Activated CD4-positive, CD25-positive, alpha-beta regulatory T cell treated with anti-CD3 and anti-CD28 coated beads, Interleukin-2, amount 50 U/mL, for 16 hours (primary cell): ENCODE measurements around the gene SNX18.
"Not testable (repeated sequence)": the region's sequence is repeated elsewhere in the genome, so short reads cannot be mapped to it uniquely, and the experiment has no call there.

Experiments
- DNase-seq: peaks from one replicate; pipeline ENCODE4 v3.0.0-alpha.2; 2020; ENCODE audit warnings: low read depth, low spot score

Gene SNX18

GRCh38 chr5:54517512-54518145, at the start of gene SNX18:
Gene SNX18 (plus strand): TSS chr5:54517759. CDS start chr5:54517953, 194 bp downstream.
- DNase-seq, result peak; percentile 83

GRCh38 chr5:54469622-54470021, 47.9 kb upstream of the SNX18 start:
- no peak for DNase-seq

GRCh38 chr5:54470128-54470527, 47.4 kb upstream of the SNX18 start:
- DNase-seq, result no peak

- DNase-seq, result no peak
Measured at GRCh38 chr5:54470677-54471076, 46.9 kb upstream of the SNX18 start.

- no peak for DNase-seq
Measured at GRCh38 chr5:54471398-54471797, 46.2 kb upstream of the SNX18 start.

- DNase-seq, result no peak
Measured at GRCh38 chr5:54476682-54477081, 40.9 kb upstream of the SNX18 start.

GRCh38 chr5:54477941-54478478, 39.5 kb upstream of the SNX18 start:
- DNase-seq, result no peak

- no peak for DNase-seq
Measured at GRCh38 chr5:54480296-54480695, 37.3 kb upstream of the SNX18 start.

- no peak for DNase-seq
Measured at GRCh38 chr5:54484219-54484894, 33.2 kb upstream of the SNX18 start.

- not testable (repeated sequence) for DNase-seq
Measured at GRCh38 chr5:54485659-54486058, 31.9 kb upstream of the SNX18 start.

GRCh38 chr5:54489648-54489979, 27.9 kb upstream of the SNX18 start:
- not testable (repeated sequence) for DNase-seq

GRCh38 chr5:54491326-54491725, 26.2 kb upstream of the SNX18 start:
- no peak for DNase-seq

- DNase-seq, result no peak
Measured at GRCh38 chr5:54492178-54492577, 25.4 kb upstream of the SNX18 start.

GRCh38 chr5:54495027-54495426, 22.5 kb upstream of the SNX18 start:
- DNase-seq, result no peak

- DNase-seq, result no peak
Measured at GRCh38 chr5:54514291-54514690, 3.3 kb upstream of the SNX18 start.

GRCh38 chr5:54514841-54515432, 2.6 kb upstream of the SNX18 start:
- DNase-seq, result no peak

GRCh38 chr5:54515634-54516033, 1.9 kb upstream of the SNX18 start:
- DNase-seq, result no peak

GRCh38 chr5:54516051-54516655, 1.4 kb upstream of the SNX18 start:
- no peak for DNase-seq

- DNase-seq, result no peak
Measured at GRCh38 chr5:54517174-54517511, 416 bp upstream of the SNX18 start.

- peak; percentile 18 for DNase-seq
Measured at GRCh38 chr5:54518146-54518817, 723 bp downstream of the SNX18 start.

- no peak for DNase-seq
Measured at GRCh38 chr5:54518818-54519508, 1.4 kb downstream of the SNX18 start.

GRCh38 chr5:54519509-54519876, 1.9 kb downstream of the SNX18 start:
- no peak for DNase-seq
